Measurements from ENCODE around the gene RTN4RL2.

- TF ChIP-seq, protein P1, sequence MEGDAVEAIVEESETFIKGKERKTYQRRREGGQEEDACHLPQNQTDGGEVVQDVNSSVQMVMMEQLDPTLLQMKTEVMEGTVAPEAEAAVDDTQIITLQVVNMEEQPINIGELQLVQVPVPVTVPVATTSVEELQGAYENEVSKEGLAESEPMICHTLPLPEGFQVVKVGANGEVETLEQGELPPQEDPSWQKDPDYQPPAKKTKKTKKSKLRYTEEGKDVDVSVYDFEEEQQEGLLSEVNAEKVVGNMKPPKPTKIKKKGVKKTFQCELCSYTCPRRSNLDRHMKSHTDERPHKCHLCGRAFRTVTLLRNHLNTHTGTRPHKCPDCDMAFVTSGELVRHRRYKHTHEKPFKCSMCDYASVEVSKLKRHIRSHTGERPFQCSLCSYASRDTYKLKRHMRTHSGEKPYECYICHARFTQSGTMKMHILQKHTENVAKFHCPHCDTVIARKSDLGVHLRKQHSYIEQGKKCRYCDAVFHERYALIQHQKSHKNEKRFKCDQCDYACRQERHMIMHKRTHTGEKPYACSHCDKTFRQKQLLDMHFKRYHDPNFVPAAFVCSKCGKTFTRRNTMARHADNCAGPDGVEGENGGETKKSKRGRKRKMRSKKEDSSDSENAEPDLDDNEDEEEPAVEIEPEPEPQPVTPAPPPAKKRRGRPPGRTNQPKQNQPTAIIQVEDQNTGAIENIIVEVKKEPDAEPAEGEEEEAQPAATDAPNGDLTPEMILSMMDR (IDR thresholded peaks at IDR 0.05): no peak
- no peak for TF ChIP-seq ZFX (IDR thresholded peaks at IDR 0.05; ENCODE audit: borderline replicate concordance)
These were observed 15.8 kb upstream of the RTN4RL2 start for GRCh38 chr11:57444362-57445121.

All from 22Rv1 (cell line).